D721Med (cell line): Measurements from ENCODE around the gene KCNK5.

Experiments used
- DNase-seq: peaks from one replicate; pipeline ENCODE4 v3.0.0; 2011; ENCODE audit warnings: low spot score; ENCODE audit not compliant: insufficient read length
- FAIRE-seq: peaks from 2 replicates; lab custom pipeline; 2011; peaks lifted over from hg19 to GRCh38; lab: Jason Lieb, UNC
- TF ChIP-seq, protein P1 (sequence below): IDR thresholded peaks from 2 replicates; pipeline ENCODE4 v1.5.1; 2012; ENCODE audit warnings: mild to moderate bottlenecking, control low read depth; ENCODE audit not compliant: insufficient read depth; ENCODE audit errors: missing control alignments

The KCNK5 gene

GRCh38 chr6:39268171-39268570 is 38.9 kb upstream of the KCNK5 start:
- TF ChIP-seq, protein P1, sequence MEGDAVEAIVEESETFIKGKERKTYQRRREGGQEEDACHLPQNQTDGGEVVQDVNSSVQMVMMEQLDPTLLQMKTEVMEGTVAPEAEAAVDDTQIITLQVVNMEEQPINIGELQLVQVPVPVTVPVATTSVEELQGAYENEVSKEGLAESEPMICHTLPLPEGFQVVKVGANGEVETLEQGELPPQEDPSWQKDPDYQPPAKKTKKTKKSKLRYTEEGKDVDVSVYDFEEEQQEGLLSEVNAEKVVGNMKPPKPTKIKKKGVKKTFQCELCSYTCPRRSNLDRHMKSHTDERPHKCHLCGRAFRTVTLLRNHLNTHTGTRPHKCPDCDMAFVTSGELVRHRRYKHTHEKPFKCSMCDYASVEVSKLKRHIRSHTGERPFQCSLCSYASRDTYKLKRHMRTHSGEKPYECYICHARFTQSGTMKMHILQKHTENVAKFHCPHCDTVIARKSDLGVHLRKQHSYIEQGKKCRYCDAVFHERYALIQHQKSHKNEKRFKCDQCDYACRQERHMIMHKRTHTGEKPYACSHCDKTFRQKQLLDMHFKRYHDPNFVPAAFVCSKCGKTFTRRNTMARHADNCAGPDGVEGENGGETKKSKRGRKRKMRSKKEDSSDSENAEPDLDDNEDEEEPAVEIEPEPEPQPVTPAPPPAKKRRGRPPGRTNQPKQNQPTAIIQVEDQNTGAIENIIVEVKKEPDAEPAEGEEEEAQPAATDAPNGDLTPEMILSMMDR = no peak
- DNase-seq = no peak
- FAIRE-seq = no peak

DNA sequence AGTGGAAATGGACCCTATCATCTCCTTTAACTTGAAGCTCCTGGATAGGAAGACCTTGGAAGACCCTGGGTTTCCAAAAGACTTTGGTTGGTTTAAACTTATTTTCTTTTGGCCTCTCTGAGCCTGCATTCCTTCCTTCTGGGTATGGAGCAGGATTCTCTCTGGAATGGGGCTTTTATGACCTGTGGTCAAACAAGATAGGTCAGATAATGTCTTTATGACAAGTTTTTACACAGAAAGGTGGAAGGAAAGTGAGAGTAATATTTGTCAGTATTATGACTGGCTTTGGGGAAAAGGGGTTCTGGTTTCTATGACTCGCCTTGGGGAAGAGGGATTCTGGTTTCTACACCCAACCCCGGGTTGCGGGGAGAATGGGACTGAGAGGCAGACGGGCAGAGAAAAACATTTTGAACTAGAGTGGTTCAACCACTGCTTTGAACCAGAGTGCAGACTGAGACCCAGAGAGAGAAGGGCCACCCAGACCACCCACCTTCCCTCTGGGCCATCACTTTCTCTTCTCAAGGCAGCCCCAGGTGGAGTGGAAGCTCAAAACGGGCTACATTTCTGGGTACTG is 37.6 kb upstream of the KCNK5 start:
- no peak for FAIRE-seq

GRCh38 chr6:39266375-39266774 is 37.1 kb upstream of the KCNK5 start:
- DNase-seq (no peak), FAIRE-seq (no peak)
- TF ChIP-seq, protein P1 = no peak

More for the DNA sequence above, 37.6 kb upstream of the KCNK5 start:
- TF ChIP-seq, protein P1 = no peak
- DNase-seq = no peak

- TF ChIP-seq, protein P1 = no peak
- FAIRE-seq (no peak), DNase-seq (no peak)
These were observed 34.2 kb upstream of the KCNK5 start for GRCh38 chr6:39263303-39264037.

DNA sequence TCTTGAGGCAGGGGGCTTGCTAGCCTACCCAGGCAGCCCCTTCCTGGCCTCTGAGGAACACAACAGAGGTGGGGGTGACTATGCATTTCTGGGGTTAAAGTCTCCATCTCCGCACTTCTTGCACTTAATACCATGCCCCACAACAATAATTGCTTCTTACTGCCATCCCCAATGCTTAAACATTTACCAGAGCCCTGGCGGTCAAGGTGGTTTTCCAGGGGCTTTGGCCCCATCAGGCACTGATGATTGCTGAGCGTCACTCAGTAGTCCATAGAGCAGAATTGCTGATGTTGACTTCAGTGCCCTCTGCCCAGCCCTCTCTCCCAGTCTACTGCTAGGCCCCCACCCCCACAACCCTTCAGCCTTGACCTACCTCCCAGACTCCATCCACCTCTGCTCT is 32.5 kb upstream of the KCNK5 start:
- TF ChIP-seq, protein P1 = no peak
- FAIRE-seq = no peak
- DNase-seq = no peak

DNA sequence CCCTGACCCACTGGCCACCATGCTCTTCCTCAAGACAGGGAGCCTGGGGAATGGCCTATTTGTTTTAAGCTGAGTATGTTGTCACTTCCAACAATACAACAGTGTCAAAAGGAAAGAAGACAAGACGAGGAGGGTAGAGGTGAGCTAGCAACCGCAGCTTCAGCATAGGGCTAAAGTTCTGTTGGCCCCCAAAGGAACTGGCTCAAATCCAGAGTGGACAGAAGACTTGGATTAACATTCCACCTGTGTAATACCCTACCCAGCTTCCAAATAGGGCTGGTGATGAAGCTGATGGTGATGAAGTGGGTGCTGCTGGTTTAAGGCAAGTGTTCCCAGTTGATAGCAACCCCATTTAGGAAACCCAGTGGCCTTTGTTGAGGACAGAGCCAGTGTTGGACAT is 31.7 kb upstream of the KCNK5 start:
- no peak for DNase-seq
- FAIRE-seq = no peak
- TF ChIP-seq, protein P1 = no peak

DNA sequence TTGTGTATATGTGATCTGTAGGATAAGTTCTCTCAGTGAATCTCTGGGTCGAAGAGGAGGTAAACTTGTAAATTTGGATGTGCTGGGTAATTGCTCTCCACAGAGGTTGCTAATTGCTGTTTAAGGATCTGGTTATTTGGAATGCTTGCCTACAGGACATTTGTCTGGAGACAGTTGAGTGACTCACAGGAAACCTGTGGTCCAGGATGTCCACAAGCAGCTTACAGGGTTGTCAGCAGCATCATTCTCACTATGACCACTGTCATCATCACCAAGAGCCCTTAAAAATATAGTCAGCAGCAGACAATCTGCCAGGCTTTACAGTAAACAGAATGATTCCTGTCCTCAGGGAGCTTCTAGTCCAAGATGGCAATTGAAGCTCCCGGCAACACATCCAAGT is 31.2 kb upstream of the KCNK5 start:
- no peak for FAIRE-seq
- TF ChIP-seq, protein P1 = no peak
- no peak for DNase-seq
